GM19324 (cell line): ENCODE measurements around the gene HTR3E.
"Not testable (repeated sequence)": the region's sequence is repeated elsewhere in the genome, so short reads cannot be mapped to it uniquely, and the experiment has no call there.

Experiments
- ATAC-seq: cut with Tn5 transposase; IDR thresholded peaks from one replicate; pipeline ENCODE4 v1.9.1; 2021; ENCODE audit warnings: mild to moderate bottlenecking, moderate library complexity; ENCODE audit not compliant: unreplicated experiment, low FRiP score

HTR3E gene

DNA sequence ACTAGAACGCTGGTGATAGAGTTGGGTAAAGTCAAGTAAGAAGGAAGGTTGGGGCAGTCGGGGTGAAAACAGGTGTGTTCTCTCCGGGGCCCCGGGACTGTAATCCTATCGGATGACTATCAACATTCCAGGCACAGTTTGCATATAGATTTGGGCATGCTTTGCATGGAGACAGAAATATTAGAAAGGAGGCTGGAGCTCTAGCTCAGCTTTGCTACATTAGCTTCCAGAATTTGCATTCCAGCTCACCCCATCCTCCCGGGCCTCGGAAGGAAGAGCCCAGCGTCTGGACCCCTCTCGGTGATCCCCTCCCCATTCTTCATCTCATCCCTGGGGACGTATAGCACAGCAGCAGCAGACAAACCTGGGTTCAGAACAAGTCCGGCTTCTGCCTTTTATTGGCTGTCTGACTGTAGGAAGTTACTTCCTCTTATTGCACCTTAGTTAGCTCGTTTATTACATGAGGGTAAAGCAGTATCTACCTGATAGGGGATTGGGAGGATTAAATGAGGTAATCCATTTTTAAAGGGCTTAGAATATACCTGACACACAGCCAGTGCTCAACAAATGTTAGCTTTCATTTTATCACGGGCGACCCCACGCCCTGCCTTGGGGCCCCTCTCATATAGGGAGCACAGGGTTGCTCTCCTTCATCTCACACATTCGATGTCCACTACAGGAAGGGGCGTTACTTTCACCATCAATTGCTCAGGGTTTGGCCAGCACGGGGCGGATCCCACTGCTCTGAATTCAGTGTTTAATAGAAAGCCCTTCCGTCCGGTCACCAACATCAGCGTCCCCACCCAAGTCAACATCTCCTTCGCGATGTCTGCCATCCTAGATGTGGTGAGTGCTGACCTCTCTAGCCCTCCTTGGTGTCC is 3.2 kb downstream of the HTR3E start:
- ATAC-seq: no peak

DNA sequence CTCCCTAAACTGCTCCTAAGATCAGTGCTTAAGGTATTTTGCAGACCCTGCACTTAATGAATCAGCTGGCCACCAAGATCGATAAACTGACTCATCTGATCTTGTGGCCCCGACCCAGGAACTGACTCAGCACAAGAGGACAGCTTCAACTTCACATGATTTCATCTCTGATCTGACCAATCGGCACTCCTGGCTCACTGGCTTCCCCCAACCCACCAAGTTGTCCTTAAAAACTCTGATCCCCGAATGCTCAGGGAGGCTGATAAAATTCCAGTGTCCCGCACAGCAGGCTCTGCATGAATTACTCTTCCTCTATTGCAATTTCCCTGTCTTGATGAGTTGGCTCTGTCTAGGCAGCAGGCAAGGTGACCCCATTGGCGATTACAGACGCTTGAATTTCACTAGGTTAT is 13.5 kb downstream of the HTR3E start:
- no peak for ATAC-seq

DNA sequence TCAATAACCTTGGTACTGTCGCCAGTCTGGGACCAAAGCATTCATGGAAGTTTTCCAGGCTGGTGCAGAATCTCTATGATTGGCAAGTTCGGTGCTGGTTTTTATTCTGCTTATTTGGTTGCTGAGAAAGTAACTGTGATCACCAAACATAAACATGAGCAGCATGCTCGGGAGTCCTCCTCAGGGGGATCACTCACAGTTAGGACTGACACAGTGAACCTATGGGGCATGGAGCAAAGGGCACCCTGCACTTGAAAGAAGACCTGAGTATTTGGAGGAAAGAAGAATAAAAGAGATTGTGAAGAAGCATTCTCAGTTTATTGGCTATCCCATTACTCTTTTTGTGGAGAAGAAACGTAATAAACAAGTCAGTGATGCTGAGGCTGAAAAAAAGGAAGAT is 19.2 kb downstream of the HTR3E start:
- no peak for ATAC-seq

DNA sequence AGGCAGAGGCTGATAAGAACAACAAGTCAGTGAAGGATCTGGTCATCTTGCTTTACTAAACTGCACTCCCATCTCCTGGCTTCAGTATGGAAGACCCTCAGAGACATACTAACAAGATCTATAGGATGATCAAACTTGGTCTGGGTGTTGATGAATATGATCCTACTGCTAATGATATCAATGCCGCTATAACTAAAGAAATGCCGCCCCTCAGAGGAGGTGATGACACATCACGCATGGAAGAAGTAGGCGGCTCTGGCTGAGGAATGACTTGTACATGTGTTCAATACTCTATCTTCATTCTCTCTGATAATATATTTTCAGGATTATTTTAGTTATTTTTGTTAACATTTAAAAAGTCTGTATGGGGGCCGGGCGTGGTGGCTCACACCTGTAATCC is 20.8 kb downstream of the HTR3E start:
- no peak for ATAC-seq

DNA sequence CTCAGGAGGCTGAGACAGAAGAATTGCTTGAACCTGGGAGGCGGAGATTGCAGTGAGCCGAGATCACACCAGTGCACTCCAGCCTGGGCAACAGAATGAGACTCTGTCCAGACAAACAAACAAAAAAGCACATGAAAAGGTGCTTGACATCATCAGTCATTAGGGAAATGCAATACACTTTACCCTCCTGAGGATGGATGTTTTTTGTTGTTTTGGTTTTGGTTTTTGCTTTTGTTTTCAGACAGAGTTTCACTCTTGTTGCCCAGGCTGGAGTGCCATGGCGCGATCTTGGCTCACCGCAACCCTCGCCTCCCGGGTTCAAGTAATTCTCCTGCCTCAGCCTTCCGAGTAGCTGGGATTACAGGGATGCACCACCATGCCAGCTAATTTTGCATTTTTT is 24.2 kb downstream of the HTR3E start:
- ATAC-seq: not testable (repeated sequence)

DNA sequence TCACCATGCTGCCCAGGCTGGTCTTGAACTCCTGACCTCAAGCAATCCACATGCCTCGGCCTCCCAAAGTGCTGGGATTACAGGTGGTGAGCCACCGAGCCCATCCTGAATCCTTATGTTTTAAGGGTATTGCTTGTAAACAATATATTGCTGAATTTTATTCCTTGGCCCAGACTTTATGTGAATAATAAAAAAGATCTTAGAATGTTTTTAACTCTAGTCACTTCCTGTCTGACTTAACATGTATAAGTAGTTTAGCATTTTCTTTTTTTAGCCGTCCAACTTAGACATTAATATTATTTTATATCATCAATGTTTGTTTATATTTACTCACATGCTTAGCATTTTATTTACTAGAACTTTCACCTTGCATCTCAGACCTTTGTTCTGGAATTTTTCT is 29.1 kb downstream of the HTR3E start:
- no peak for ATAC-seq

DNA sequence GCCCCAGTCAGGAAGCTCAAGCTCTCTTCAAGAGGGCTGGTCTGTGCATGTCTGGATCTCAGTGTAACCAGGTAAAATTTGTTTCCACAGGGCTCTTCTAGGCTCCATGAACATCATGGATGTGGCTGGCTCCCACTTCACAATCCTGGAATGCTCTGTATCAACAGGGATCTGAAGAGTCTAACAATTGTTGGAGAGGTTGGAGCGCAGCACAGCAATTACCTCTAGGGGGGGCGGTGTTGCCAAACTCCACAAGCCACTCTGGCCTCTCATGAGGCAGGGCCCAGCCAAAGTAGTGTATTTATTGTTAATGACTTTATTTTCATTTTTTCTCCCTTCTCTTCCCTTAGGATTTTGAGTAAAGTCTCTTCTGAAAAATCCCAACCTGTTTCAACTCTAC is 32.1 kb downstream of the HTR3E start:
- no peak for ATAC-seq

DNA sequence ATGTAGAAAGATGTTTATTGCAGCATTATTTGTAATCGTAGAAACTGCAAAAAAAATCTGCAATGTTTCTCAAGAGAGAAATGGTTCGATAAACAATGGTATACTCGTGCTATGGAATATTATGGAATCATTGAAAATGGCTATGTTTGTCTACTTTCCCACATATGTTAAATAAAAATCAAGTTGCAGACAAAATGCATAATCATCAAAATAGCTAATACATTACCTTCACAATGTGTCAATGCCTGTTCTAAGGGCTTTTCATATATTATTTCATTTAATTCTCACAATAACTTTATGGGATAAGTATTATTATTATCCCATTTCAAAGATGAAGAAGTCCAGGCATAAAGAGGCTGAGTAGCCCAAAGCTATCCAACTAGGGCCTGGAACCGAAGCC is 36.1 kb downstream of the HTR3E start:
- ATAC-seq: no peak

DNA sequence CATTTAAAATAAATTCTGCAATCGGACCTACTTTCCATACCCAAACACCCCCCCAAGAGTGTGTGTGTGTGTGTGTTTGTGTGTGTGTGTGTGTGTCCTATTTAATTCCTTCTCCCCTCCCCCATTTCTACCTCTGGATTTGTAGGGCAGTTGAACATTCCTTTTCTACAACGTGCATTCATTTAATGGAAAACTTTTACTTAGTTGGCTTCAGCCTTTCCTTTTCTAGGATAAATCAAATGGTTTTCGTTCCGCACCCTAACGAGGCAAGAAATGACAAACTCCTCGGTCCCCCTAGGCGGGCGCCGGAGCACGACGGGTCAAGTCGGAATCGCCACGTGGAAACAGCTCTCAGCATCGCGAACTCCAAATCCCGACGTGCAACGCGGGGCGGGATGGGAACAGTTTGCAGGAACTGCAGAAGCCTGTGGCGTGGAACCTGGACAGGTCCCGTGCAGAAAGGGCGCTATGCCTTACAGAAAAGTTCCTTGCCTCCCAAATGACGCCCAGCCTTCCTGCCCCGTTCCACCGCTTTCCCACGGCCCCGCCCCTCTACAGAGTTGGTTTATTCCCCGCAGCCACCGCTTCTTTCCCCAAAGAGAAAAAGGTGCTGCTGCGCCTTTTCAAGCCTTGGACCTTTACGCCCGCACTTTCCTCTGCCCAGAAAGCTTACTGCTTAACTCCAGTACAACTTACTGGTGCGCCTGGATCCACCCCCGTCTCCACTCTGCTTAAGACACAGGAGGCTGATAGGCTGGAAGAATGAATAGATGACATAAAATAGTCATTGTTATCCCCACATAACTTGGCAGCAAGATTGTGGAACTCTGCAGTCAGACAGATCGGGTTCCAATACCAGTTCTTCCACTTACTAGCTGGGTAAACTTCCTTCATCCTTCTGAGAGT is 37.2 kb downstream of the HTR3E start:
- ATAC-seq: no peak

DNA sequence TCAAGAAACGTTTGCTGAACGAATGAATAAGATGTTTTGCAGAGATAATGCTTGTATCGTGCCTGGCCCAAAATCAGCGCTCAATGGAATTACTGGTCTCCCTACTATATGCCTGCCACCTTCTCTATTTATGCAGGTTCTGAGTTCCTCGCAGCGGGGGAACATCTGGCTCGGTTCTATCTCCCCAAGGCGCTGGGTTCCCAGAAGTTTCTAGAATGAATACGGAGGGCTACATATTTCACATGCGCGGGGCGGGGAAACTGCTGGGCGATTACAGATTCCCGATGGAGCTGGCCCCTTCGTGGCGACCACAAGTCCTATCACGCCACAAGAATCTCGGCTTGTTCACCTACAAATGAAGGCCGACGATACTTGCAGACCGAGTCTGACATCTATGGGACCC is 37.9 kb downstream of the HTR3E start:
- peak; percentile 18 for ATAC-seq

DNA sequence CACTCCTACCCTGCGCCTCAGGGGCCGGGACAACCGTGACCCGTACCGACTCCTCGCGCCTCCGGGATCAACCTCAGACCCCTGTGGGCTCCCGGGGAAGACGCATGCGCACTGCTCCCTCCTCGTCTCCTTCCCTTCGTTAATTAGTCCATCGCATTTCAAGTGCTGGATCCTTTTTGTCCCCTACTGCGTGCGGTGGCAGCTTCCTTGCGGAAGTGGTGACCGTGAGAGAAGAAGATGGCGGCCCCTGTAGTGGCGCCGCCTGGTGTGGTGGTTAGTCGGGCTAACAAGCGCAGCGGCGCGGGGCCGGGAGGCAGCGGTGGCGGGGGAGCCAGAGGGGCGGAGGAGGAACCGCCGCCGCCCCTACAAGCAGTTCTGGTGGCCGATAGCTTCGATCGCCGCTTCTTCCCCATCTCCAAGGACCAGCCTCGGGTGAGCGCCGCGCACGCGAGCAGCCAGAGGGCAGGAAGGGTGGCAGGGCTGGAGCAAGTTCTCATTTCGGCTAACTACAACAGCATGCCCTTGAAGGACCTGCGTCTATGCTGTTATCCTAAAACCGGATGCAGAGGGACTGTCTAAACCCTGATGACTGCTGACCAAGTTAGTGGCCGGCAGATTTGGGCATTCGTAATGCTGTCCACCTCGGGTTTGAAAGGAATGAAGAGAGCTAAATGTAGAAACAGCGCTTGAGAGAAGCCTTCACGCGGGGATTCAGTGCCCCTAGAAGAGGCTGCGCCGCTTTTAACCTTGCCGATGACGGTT is 38.5 kb downstream of the HTR3E start, which contains the start of gene EIF2B5:
Gene EIF2B5, plus strand, starts transcription at position 210 of the 762 bp plus-strand sequence. Its CDS starts 28 bp downstream, at position 238.
- ATAC-seq: peak; percentile 92

DNA sequence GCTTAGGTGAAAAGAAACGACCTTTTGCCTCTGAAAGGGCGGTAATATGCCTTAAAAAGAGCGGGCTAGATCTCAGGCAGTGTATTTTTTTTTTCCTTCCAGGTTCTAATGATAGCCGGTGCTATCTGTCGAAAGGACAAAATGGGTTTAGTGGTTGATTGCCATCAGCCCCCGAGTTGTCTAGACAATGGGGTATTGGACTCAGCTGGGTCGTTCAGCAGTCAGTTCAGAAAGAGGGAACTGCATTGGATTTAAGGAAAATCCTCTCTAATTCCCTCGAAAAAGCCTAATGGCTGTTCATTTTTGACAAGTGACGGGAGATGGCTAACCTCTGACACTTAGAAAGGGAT is 39.0 kb downstream of the HTR3E start:
- no peak for ATAC-seq

DNA sequence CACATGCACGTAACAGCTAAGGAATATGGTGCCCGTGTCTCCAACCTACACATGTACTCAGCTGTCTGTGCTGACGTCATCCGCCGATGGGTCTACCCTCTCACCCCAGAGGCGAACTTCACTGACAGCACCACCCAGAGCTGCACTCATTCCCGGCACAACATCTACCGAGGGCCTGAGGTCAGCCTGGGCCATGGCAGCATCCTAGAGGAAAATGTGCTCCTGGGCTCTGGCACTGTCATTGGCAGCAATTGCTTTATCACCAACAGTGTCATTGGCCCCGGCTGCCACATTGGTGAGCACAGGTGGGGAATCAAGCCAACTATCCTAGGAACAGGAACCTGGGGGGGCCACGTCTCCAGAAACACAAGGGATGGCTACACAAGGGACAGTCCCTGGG is 43.6 kb downstream of the HTR3E start:
- no peak for ATAC-seq

DNA sequence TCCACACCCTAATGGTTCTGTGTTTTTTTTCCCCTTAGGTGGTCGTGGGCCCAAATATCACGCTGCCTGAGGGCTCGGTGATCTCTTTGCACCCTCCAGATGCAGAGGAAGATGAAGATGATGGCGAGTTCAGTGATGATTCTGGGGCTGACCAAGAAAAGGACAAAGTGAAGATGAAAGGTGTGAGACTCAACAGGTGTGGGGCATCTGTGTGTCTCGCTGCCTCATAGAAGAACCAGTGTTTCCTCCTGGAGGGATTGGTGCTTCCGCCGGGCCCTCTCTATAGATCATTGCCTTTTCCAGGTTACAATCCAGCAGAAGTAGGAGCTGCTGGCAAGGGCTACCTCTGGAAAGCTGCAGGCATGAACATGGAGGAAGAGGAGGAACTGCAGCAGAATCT is 45.3 kb downstream of the HTR3E start:
- ATAC-seq: no peak

DNA sequence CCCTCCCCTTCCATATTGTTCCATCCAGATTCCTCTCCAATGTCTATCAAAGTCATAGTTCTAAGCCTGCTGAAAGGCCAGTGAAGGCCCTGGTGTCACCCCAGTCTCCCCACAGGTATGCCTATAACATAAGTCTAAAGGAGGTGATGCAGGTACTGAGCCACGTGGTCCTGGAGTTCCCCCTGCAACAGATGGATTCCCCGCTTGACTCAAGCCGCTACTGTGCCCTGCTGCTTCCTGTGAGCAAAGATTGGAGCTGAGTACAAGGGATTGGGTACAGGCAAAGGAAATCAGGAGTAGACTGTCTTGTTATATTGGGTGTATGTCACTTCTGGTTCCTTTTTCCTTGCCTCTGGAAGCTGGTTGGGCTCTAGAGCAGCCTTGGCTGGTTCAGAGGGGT is 46.5 kb downstream of the HTR3E start:
- no peak for ATAC-seq

DNA sequence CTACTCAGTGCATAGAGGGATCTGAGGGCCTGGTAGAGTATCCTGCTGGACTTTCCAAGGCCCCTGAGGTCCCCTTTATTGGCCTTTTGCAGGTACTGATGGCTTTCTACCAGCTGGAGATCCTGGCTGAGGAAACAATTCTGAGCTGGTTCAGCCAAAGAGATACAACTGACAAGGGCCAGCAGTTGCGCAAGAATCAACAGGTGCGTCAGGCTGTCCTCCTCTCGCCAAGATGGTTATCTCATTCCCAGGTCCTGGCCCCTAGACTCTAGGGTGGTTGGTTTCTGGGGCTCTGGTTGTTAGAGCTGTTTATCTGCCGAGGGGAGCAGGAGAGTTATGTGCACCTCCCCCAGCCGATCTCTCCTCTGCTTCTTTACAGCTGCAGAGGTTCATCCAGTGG is 47.6 kb downstream of the HTR3E start:
- ATAC-seq: no peak

DNA sequence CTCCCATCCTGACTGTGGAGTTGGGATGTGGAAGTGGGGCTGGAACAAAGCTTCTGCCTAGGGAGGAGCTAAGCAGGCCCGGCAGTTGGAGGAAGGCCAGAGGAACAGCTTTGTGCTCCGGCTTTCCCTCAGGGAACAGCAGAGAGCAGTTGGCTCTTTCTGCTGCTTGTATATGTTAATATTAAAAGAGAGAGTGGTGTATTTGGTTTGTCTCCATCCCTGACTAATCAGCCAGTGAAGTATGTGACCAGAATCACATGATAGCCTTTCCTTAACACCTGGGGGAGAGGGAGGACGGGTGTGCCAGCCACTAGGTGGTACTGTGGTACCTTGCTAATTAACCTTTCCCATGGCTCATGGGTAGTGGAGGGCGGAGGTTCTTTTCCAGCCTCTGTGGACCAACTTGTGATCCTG is 48.3 kb downstream of the HTR3E start:
- no peak for ATAC-seq

DNA sequence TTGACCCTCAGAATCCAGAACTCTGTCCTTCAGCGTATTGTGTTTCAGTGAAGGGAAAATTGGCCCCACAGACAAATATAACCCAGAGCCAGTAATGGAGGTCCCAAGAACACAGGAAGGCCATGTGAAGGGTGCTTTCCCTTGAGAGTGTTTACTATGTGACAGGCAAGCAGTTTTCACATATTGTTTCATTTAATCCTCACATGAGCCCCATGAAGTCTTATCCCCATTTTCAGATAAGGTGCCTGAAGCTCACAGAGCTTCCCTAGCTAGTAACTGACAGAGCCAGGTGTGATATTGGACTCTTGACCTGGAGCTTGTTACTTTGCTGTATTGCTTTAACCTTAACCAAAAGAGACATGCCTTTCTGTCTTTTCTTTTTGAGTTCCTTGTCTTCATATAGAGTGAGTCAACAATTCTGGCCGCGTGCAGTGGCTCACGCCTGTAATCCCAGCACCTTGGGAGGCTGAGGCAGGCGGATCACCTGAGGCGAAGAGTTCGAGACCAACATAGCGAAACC is 48.9 kb downstream of the HTR3E start:
- ATAC-seq: no peak

DNA sequence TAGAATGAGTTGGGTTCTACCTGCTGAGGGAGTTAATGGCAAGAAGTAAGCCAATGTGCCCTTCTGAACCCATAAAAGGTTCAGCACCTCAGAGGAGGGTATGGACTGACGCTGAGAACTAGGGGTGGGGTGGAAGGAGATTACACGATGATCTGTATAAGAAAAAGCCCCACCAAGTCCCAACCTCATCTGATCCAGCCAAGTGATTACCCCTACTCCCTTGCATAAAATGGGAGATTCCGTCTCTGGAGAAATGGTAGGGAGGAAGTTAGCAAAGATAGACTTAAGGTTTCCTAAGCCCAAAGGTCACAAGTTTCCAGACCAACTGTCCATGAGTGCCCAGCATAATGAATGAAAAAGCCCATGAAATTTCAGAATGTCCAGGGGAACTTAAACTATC is 51.2 kb downstream of the HTR3E start:
- no peak for ATAC-seq

DNA sequence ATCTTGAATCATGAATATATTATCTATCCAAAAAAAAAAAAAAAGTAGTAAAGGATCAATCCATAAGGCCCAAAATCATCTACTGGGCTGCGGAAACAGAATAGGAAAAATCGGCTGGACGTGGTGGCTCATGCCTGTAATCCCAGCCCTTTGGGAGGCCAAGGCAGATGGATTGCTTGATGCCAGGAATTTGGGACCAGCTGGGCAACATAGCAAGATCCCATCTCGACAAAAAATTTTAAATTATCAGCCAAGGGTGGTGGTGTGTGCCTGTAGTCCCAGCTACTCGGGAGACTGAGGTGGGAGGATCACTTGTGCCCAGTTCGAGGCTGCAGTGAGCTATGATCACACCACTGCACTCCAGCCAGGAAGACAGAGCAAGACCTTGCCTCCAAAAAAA is 52.3 kb downstream of the HTR3E start:
- no peak for ATAC-seq

DNA sequence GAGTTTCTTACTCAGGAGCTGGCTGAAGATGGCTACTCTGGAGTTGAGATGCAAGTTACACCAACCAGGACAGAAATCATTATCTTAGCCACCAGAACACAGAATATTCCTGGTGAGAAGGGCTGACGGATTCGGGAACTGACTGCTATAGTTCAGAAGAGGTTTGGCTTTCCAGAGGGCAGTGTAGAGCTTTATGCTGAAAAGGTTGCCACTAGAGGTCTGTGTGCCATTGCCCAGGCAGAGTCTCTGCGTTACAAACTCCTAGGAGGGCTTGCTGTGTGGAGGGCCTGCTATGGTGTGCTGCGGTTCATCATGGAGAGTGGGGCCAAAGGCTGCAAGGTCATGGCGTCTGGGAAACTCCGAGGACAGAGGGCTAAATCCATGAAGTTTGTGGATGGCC is 52.9 kb downstream of the HTR3E start:
- ATAC-seq: not testable (repeated sequence)
